WERI-Rb-1 (cell line): ENCODE results near the gene MEIS3.

Experiments
- DNase-seq: peaks from one replicate; pipeline ENCODE4 v3.0.0-alpha.2; 2020
- H3K27ac ChIP-seq: fragments of 250-450 bp; sonication (Bioruptor Pico); 2 replicates; pipeline ENCODE4 v1.5.1; 2020; ENCODE audit warnings: mild to moderate bottlenecking, moderate library complexity
- H3K27me3 ChIP-seq: fragments of 250-450 bp; sonication (Bioruptor Pico); 2 replicates; pipeline ENCODE4 v1.5.1; 2021; ENCODE audit warnings: mild to moderate bottlenecking, low read depth, moderate library complexity; ENCODE audit not compliant: insufficient read depth, severe bottlenecking
- H3K36me3 ChIP-seq: fragments of 250-450 bp; sonication (Bioruptor Pico); 2 replicates; pipeline ENCODE4 v1.5.1; 2020; ENCODE audit warnings: mild to moderate bottlenecking, moderate library complexity
- H3K4me3 ChIP-seq: 2 replicates; pipeline ENCODE4 v1.5.1; 2011; ENCODE audit warnings: low read depth, mild to moderate bottlenecking, control low read depth, low read length
- H3K9me3 ChIP-seq: fragments of 250-450 bp; sonication (Bioruptor Pico); 2 replicates; pipeline ENCODE4 v1.5.1; 2021; ENCODE audit warnings: mild to moderate bottlenecking, moderate library complexity; ENCODE audit not compliant: severe bottlenecking
- TF ChIP-seq, protein P1 (sequence below): IDR thresholded peaks from 2 replicates; pipeline ENCODE4 v1.5.1; 2011; ENCODE audit warnings: low read depth, mild to moderate bottlenecking, control low read depth, inconsistent platforms, low read length

The MEIS3 gene

DNA sequence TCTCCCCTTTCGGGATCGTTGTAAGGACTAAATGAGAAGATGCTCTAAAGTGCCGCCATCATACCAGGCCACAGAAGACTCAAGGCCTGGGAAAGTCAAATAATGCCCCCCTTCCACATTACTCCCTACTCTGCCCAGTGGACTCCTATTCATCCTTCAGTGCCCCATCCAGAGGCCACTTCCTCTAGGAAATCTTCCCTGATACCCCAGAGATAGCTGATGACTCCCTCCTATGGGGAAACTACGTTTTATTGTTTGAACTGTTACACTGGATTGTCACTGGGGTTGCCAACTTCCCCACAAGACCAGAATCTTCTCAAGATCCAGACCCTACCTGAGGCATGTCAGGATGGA lies 14.2 kb downstream of the MEIS3 start:
- TF ChIP-seq, protein P1, sequence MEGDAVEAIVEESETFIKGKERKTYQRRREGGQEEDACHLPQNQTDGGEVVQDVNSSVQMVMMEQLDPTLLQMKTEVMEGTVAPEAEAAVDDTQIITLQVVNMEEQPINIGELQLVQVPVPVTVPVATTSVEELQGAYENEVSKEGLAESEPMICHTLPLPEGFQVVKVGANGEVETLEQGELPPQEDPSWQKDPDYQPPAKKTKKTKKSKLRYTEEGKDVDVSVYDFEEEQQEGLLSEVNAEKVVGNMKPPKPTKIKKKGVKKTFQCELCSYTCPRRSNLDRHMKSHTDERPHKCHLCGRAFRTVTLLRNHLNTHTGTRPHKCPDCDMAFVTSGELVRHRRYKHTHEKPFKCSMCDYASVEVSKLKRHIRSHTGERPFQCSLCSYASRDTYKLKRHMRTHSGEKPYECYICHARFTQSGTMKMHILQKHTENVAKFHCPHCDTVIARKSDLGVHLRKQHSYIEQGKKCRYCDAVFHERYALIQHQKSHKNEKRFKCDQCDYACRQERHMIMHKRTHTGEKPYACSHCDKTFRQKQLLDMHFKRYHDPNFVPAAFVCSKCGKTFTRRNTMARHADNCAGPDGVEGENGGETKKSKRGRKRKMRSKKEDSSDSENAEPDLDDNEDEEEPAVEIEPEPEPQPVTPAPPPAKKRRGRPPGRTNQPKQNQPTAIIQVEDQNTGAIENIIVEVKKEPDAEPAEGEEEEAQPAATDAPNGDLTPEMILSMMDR, result no peak
- Histone ChIP-seq H3K9me3 (no peaks in the 10 kb centered on the region), H3K36me3 (peaks cover 10% of the 10 kb centered on the region), H3K4me3 (no peak overlapping the region), H3K27me3 (no peaks in the 10 kb centered on the region), H3K27ac (no peak overlapping the region)
- DNase-seq, result no peak

DNA sequence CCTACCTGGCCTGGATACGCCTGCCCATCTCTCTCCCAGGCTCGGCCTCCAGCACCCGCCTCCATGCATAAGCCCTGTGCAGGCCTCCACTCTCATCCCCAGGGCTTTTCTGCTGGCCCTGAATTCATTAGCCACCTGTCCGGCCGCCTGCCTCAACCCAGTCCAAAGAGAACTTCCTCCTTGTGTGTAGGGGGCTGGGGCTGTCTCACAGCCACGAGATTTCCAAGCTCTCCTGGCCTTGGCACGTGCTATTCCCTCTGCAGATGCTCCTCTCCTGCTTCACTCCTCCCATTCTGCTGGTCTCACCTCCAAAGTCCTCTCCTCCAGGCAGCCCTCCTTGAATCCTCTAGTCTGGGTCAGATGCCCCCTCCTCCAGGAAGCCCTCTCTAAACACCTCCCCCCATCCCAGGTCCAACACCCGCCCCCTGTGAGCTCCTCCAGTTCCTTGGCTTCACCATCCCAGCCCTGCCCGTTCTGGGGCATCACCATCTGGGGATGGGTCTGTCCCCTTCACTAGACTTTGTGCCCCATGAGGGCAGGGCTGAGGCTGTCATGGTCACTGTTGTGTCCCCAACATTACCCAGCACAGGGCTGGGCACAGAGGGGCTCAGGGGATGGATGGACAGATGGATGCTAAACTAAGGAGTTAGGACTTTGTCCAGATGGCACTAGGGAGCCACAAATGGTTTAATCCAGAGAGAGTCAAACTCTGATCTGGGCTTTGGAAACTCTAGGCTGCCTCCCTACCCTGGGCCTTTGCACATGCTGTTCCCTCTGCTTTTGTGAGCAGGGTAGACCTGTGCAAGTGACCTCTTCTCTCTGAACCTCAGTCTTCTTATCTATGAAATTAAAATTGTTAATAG lies 14.8 kb downstream of the MEIS3 start:
- Histone ChIP-seq H3K27ac (no peak overlapping the region), H3K36me3 (peaks cover 10% of the 10 kb centered on the region), H3K9me3 (no peaks in the 10 kb centered on the region), H3K27me3 (no peaks in the 10 kb centered on the region), H3K4me3 (no peak overlapping the region)
- DNase-seq, result no peak
- TF ChIP-seq, protein P1, result no peak

DNA sequence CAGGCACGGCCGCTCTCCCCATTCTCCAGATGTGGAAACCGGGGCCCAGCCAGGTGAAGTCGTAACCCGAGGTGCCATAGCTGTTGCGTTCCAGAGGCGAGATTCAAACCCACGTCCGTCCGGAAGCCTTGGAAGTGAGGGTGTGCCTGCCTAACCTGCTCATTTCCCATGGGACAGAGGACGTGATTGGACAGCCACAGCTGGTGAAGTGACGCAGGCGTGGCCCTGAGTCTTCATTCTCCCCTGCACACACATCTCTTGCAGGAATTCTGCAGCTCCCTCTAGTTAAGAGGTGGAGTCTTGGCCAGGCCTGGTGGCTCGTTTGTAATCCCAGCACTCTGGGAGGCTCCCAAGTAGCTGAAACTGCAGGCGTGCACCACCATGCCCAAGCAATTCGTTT lies 16.8 kb downstream of the MEIS3 start:
- H3K27ac ChIP-seq, result no peak overlapping the region
- no peak overlapping the region for H3K4me3 ChIP-seq
- H3K9me3 ChIP-seq, result no peaks in the 10 kb centered on the region
- no peaks in the 10 kb centered on the region for H3K27me3 ChIP-seq
- H3K36me3 ChIP-seq, result peaks cover 3% of the 10 kb centered on the region; the same call in 1 of the 2 replicates
- TF ChIP-seq, protein P1, result no peak
- DNase-seq, result no peak

DNA sequence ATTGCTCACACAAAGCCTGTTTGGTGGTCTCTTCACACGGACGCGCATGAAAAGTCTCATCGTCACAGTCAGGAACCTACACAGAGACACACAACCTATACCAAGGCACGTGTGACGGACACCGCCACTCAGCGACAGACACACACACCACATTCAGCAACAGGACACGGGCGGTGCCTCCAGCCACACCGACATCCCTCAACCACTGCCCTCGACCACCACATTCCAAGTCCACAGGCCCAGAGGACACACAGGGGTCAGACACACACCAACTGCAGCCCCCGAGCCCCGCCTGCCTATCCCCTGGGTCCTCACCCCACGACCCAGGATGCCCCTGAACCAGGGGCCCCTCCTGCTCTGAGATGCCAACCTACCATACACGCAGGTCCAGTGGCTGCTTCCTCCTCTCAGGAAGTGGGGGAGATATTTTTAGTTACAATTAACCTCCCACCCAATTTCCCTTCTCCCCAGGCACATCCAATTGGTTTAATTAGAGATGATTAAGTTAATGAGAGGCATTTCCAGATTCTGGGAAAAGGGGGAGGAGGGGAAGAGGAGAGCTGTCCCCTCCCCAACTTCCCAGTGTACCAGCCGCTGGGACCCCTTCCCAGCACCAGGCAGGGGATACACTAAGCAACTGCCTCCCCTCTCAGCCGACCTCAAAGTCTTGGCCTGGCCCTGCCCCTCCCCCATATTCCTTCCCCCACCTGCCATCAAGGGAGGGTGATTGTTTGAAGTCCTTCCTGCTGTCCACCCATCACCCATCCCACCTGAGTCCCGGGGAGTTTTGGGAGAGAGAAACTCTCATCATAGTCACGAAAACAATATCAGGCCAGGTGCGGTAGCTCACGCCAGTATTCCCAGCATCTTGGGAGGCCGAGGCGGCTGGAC lies 20.4 kb downstream of the MEIS3 start:
- Histone ChIP-seq H3K9me3 (no peaks in the 10 kb centered on the region), H3K27me3 (no peaks in the 10 kb centered on the region), H3K27ac (no peak overlapping the region), H3K36me3 (no peaks in the 10 kb centered on the region), H3K4me3 (no peak overlapping the region)
- TF ChIP-seq, protein P1, result no peak
- no peak for DNase-seq

DNA sequence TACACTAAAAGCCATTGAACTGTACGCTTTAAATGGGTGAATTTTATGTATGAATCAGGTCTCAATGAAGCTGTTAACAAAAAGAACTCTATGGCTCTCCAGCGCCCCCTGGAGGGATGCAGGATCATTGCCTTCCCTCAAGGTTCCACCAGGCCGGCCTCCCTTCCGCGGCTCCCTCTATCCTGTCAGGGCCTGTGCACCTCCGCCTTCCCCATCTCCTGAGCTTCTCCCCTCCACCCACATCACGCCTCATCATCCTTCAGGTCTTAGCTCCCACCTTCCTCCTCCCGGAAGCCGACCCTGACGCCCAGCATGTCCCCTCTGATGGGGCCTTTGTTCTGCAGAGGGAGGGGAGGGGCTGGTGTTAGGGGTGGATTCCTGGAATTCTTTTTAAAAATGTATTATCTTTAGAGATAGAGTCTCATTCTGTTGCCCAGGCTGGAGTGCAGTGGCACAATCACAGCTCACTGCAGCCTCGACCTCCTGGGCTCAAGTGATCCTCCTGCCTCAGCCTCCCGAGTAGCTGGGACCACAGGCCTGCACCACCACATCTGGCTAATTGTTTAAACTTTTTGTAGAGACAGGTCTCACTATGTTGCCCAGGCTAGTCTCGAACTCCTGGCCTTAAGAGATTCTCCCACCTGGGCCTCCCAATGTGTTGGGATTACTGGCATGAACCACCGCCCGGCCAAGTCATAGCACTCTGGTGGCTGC lies 27.7 kb downstream of the MEIS3 start:
- peak; percentile 78 for DNase-seq
- Histone ChIP-seq H3K9me3 (no peaks in the 10 kb centered on the region), H3K27ac (no peak overlapping the region), H3K36me3 (peaks cover 8% of the 10 kb centered on the region; the same call in 1 of the 2 replicates), H3K4me3 (no peak overlapping the region), H3K27me3 (no peaks in the 10 kb centered on the region)
- TF ChIP-seq, protein P1, result peak; percentile 71
